ENCODE results near the gene TMPRSS11E. TPM values are rescaled to one million over a fixed set of nuclear protein-coding genes. Genes with fewer than 3 reads are reported as not detected.

Gene TMPRSS11E
- total RNA-seq, 1 experiment from 2014 or later: not detected

GRCh38 chr4:68434836-68435235, 12.4 kb upstream of the TMPRSS11E start:
- no peak overlapping the region for H3K4me2 ChIP-seq (ENCODE audit: low read depth, low read length, poor library complexity, severe bottlenecking)
- no peak overlapping the region for H3K27ac ChIP-seq (ENCODE audit: low read length)
- no peaks in the 10 kb centered on the region for H3K9me2 ChIP-seq (replicated peaks; ENCODE audit: insufficient read depth, low read length)
- H3K27me3 ChIP-seq (ENCODE audit: low read length): no peaks in the 10 kb centered on the region
- no peaks in the 10 kb centered on the region for H3K4me1 ChIP-seq (ENCODE audit: low read length)
- H3K9ac ChIP-seq (ENCODE audit: low read length): no peak overlapping the region
- DNase-seq: no peak
- H4K20me1 ChIP-seq (ENCODE audit: insufficient read depth, low read depth, low read length): no peaks in the 10 kb centered on the region
- no peaks in the 10 kb centered on the region for H3K9me3 ChIP-seq (ENCODE audit: low read length)
- H2AFZ ChIP-seq (ENCODE audit: low read length): no peak overlapping the region
- no peak overlapping the region for H3K4me3 ChIP-seq (ENCODE audit: low read length)
- H3K79me2 ChIP-seq (ENCODE audit: low read length): no peaks in the 10 kb centered on the region
- H3K36me3 ChIP-seq (ENCODE audit: insufficient read depth, low read length): no peaks in the 10 kb centered on the region

GRCh38 chr4:68445111-68445510, 2.2 kb upstream of the TMPRSS11E start:
- Histone ChIP-seq H3K9me3 (ENCODE audit: low read length) (no peaks in the 10 kb centered on the region), H3K79me2 (ENCODE audit: low read length) (no peaks in the 10 kb centered on the region)

GRCh38 chr4:68451246-68452211, 4.3 kb downstream of the TMPRSS11E start:
- Histone ChIP-seq H3K36me3 (ENCODE audit: insufficient read depth, low read length) (no peaks in the 10 kb centered on the region), H3K4me1 (ENCODE audit: low read length) (no peaks in the 10 kb centered on the region), H3K4me2 (ENCODE audit: low read depth, low read length, poor library complexity, severe bottlenecking) (no peak overlapping the region), H3K4me3 (ENCODE audit: low read length) (no peak overlapping the region), H3K27ac (ENCODE audit: low read length) (no peak overlapping the region), H3K9me3 (ENCODE audit: low read length) (no peaks in the 10 kb centered on the region), H3K27me3 (ENCODE audit: low read length) (no peaks in the 10 kb centered on the region), H3K9me2 (replicated peaks; ENCODE audit: insufficient read depth, low read length) (no peaks in the 10 kb centered on the region), H3K79me2 (ENCODE audit: low read length) (no peaks in the 10 kb centered on the region), H2AFZ (ENCODE audit: low read length) (no peak overlapping the region), H3K9ac (ENCODE audit: low read length) (no peak overlapping the region), H4K20me1 (ENCODE audit: insufficient read depth, low read depth, low read length) (no peaks in the 10 kb centered on the region)
- no peak for DNase-seq

More at GRCh38 chr4:68445111-68445510, 2.2 kb upstream of the TMPRSS11E start:
- Histone ChIP-seq H2AFZ (ENCODE audit: low read length) (no peak overlapping the region), H3K9me2 (replicated peaks; ENCODE audit: insufficient read depth, low read length) (no peaks in the 10 kb centered on the region), H3K4me1 (ENCODE audit: low read length) (no peaks in the 10 kb centered on the region), H3K9ac (ENCODE audit: low read length) (no peak overlapping the region), H3K4me2 (ENCODE audit: low read depth, low read length, poor library complexity, severe bottlenecking) (no peak overlapping the region), H3K27me3 (ENCODE audit: low read length) (no peaks in the 10 kb centered on the region), H4K20me1 (ENCODE audit: insufficient read depth, low read depth, low read length) (no peaks in the 10 kb centered on the region), H3K36me3 (ENCODE audit: insufficient read depth, low read length) (no peaks in the 10 kb centered on the region), H3K27ac (ENCODE audit: low read length) (no peak overlapping the region), H3K4me3 (ENCODE audit: low read length) (no peak overlapping the region)
- DNase-seq: no peak

- H4K20me1 ChIP-seq (ENCODE audit: insufficient read depth, low read depth, low read length): no peaks in the 10 kb centered on the region
- H3K27ac ChIP-seq (ENCODE audit: low read length): no peak overlapping the region
- H3K4me2 ChIP-seq (ENCODE audit: low read depth, low read length, poor library complexity, severe bottlenecking): no peak overlapping the region
- no peaks in the 10 kb centered on the region for H3K9me2 ChIP-seq (replicated peaks; ENCODE audit: insufficient read depth, low read length)
- no peak overlapping the region for H3K9ac ChIP-seq (ENCODE audit: low read length)
- H3K4me1 ChIP-seq (ENCODE audit: low read length): no peaks in the 10 kb centered on the region
- no peaks in the 10 kb centered on the region for H3K9me3 ChIP-seq (ENCODE audit: low read length)
- no peaks in the 10 kb centered on the region for H3K27me3 ChIP-seq (ENCODE audit: low read length)
- no peak for DNase-seq
- no peaks in the 10 kb centered on the region for H3K79me2 ChIP-seq (ENCODE audit: low read length)
- H2AFZ ChIP-seq (ENCODE audit: low read length): no peak overlapping the region
- no peak overlapping the region for H3K4me3 ChIP-seq (ENCODE audit: low read length)
- H3K36me3 ChIP-seq (ENCODE audit: insufficient read depth, low read length): no peaks in the 10 kb centered on the region
These were observed 12.8 kb downstream of the TMPRSS11E start for GRCh38 chr4:68460085-68460484.

- Histone ChIP-seq H3K9me2 (replicated peaks; ENCODE audit: insufficient read depth, low read length) (no peaks in the 10 kb centered on the region), H3K27ac (ENCODE audit: low read length) (no peak overlapping the region), H3K9ac (ENCODE audit: low read length) (no peak overlapping the region), H3K36me3 (ENCODE audit: insufficient read depth, low read length) (no peaks in the 10 kb centered on the region), H3K4me2 (ENCODE audit: low read depth, low read length, poor library complexity, severe bottlenecking) (no peak overlapping the region), H3K79me2 (ENCODE audit: low read length) (no peaks in the 10 kb centered on the region), H2AFZ (ENCODE audit: low read length) (no peak overlapping the region), H3K4me3 (ENCODE audit: low read length) (no peak overlapping the region), H3K27me3 (ENCODE audit: low read length) (no peaks in the 10 kb centered on the region), H3K9me3 (ENCODE audit: low read length) (no peaks in the 10 kb centered on the region), H4K20me1 (ENCODE audit: insufficient read depth, low read depth, low read length) (no peaks in the 10 kb centered on the region), H3K4me1 (ENCODE audit: low read length) (no peaks in the 10 kb centered on the region)
- no peak for DNase-seq
These were observed 14.5 kb downstream of the TMPRSS11E start for GRCh38 chr4:68461790-68462189.

- H3K27ac ChIP-seq (ENCODE audit: low read length): no peak overlapping the region
- no peaks in the 10 kb centered on the region for H3K36me3 ChIP-seq (ENCODE audit: insufficient read depth, low read length)
- H3K9ac ChIP-seq (ENCODE audit: low read length): no peak overlapping the region
- H2AFZ ChIP-seq (ENCODE audit: low read length): no peak overlapping the region
- H3K9me2 ChIP-seq (replicated peaks; ENCODE audit: insufficient read depth, low read length): no peaks in the 10 kb centered on the region
- no peaks in the 10 kb centered on the region for H3K27me3 ChIP-seq (ENCODE audit: low read length)
- no peak overlapping the region for H3K4me2 ChIP-seq (ENCODE audit: low read depth, low read length, poor library complexity, severe bottlenecking)
- no peaks in the 10 kb centered on the region for H4K20me1 ChIP-seq (ENCODE audit: insufficient read depth, low read depth, low read length)
- H3K79me2 ChIP-seq (ENCODE audit: low read length): no peaks in the 10 kb centered on the region
- H3K9me3 ChIP-seq (ENCODE audit: low read length): no peaks in the 10 kb centered on the region
- H3K4me3 ChIP-seq (ENCODE audit: low read length): no peak overlapping the region
- H3K4me1 ChIP-seq (ENCODE audit: low read length): no peaks in the 10 kb centered on the region
- DNase-seq: no peak
These were observed 15.4 kb downstream of the TMPRSS11E start for GRCh38 chr4:68462691-68463090.

- H2AFZ ChIP-seq (ENCODE audit: low read length): no peak overlapping the region
- no peaks in the 10 kb centered on the region for H3K36me3 ChIP-seq (ENCODE audit: insufficient read depth, low read length)
- no peak for DNase-seq
- no peaks in the 10 kb centered on the region for H3K27me3 ChIP-seq (ENCODE audit: low read length)
- H3K4me3 ChIP-seq (ENCODE audit: low read length): no peak overlapping the region
- no peak overlapping the region for H3K4me2 ChIP-seq (ENCODE audit: low read depth, low read length, poor library complexity, severe bottlenecking)
- H3K4me1 ChIP-seq (ENCODE audit: low read length): no peaks in the 10 kb centered on the region
- H4K20me1 ChIP-seq (ENCODE audit: insufficient read depth, low read depth, low read length): no peaks in the 10 kb centered on the region
- H3K9me3 ChIP-seq (ENCODE audit: low read length): no peaks in the 10 kb centered on the region
- H3K79me2 ChIP-seq (ENCODE audit: low read length): no peaks in the 10 kb centered on the region
- no peaks in the 10 kb centered on the region for H3K9me2 ChIP-seq (replicated peaks; ENCODE audit: insufficient read depth, low read length)
- no peak overlapping the region for H3K27ac ChIP-seq (ENCODE audit: low read length)
- H3K9ac ChIP-seq (ENCODE audit: low read length): no peak overlapping the region
These were observed 16.5 kb downstream of the TMPRSS11E start for GRCh38 chr4:68463796-68464195.

- no peak for DNase-seq
- no peak overlapping the region for H3K9ac ChIP-seq (ENCODE audit: low read length)
- H2AFZ ChIP-seq (ENCODE audit: low read length): no peak overlapping the region
- H3K9me2 ChIP-seq (replicated peaks; ENCODE audit: insufficient read depth, low read length): no peaks in the 10 kb centered on the region
- no peak overlapping the region for H3K4me3 ChIP-seq (ENCODE audit: low read length)
- no peaks in the 10 kb centered on the region for H3K9me3 ChIP-seq (ENCODE audit: low read length)
- no peaks in the 10 kb centered on the region for H4K20me1 ChIP-seq (ENCODE audit: insufficient read depth, low read depth, low read length)
- no peaks in the 10 kb centered on the region for H3K79me2 ChIP-seq (ENCODE audit: low read length)
- H3K36me3 ChIP-seq (ENCODE audit: insufficient read depth, low read length): no peaks in the 10 kb centered on the region
- no peaks in the 10 kb centered on the region for H3K4me1 ChIP-seq (ENCODE audit: low read length)
- H3K4me2 ChIP-seq (ENCODE audit: low read depth, low read length, poor library complexity, severe bottlenecking): no peak overlapping the region
- H3K27ac ChIP-seq (ENCODE audit: low read length): no peak overlapping the region
- no peaks in the 10 kb centered on the region for H3K27me3 ChIP-seq (ENCODE audit: low read length)
These were observed 17.8 kb downstream of the TMPRSS11E start for GRCh38 chr4:68465058-68465457.

All from Karpas-422 (cell line).